ENCODE results near the gene PHC2.

The PHC2 gene

GRCh38 chr1:33300673-33301072 lies 130.2 kb downstream of the PHC2 start:
- peak; percentile 84 to 94 for DNase-seq (ENCODE audit: low read depth in 2 of 2)
- TF ChIP-seq, protein P1, sequence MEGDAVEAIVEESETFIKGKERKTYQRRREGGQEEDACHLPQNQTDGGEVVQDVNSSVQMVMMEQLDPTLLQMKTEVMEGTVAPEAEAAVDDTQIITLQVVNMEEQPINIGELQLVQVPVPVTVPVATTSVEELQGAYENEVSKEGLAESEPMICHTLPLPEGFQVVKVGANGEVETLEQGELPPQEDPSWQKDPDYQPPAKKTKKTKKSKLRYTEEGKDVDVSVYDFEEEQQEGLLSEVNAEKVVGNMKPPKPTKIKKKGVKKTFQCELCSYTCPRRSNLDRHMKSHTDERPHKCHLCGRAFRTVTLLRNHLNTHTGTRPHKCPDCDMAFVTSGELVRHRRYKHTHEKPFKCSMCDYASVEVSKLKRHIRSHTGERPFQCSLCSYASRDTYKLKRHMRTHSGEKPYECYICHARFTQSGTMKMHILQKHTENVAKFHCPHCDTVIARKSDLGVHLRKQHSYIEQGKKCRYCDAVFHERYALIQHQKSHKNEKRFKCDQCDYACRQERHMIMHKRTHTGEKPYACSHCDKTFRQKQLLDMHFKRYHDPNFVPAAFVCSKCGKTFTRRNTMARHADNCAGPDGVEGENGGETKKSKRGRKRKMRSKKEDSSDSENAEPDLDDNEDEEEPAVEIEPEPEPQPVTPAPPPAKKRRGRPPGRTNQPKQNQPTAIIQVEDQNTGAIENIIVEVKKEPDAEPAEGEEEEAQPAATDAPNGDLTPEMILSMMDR (IDR thresholded peaks at IDR 0.05; ENCODE audit: low read depth, low read length), result no peak
- H3K4me3 ChIP-seq (replicated peaks in 1 of 2; ENCODE audit: low read depth in 2 of 2, low read length in 2 of 2), result no peak overlapping the region

GRCh38 chr1:33299461-33300155 lies 131.3 kb downstream of the PHC2 start:
- no peak for DNase-seq (ENCODE audit: low read depth in 2 of 2)
- no peak overlapping the region for H3K4me3 ChIP-seq (replicated peaks in 1 of 2; ENCODE audit: low read depth in 2 of 2, low read length in 2 of 2)
- TF ChIP-seq, protein P1 (IDR thresholded peaks at IDR 0.05; ENCODE audit: low read depth, low read length), result no peak

DNA sequence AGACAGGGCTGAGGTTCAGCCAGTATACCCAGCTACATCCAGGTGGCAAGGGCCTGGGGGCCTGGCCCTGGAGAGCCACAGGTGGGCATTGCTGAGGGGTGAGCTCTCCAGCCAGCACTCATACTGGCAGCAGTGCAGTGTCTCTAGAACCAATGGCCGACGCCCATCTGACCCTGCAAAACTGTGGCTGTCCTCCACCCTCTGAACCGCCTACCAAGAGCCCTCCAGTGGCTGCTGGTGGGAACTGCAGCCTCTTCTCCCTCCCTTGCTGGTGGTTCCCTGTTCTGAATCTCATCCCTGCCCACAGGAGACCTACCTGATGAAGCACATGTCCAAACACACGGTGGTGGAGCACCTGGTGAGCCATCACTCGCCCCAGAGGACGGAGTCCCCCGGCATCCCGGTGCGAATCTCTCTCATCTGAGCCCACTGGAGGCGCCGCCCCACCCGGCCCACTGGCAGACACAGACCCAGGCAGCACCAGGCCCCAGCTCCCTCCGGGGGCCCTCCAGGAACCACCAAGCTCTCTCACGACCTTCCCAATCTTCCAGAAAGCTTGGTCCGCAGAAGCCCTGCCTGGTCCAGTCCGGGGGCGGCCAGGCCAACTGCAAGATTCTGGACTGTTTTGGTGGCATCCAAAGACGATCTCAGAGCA lies 132.1 kb downstream of the PHC2 start:
- no peak overlapping the region for H3K4me3 ChIP-seq (replicated peaks in 1 of 2; ENCODE audit: low read depth in 2 of 2, low read length in 2 of 2)
- TF ChIP-seq, protein P1 (IDR thresholded peaks at IDR 0.05; ENCODE audit: low read depth, low read length), result peak; percentile 96
- peak; percentile 73 to 75 for DNase-seq (ENCODE audit: low read depth in 2 of 2)

GRCh38 chr1:33297911-33298622 lies 132.8 kb downstream of the PHC2 start:
- no peak overlapping the region for H3K4me3 ChIP-seq (replicated peaks in 1 of 2; ENCODE audit: low read depth in 2 of 2, low read length in 2 of 2)
- TF ChIP-seq, protein P1 (IDR thresholded peaks at IDR 0.05; ENCODE audit: low read depth, low read length), result no peak
- DNase-seq (ENCODE audit: low read depth in 2 of 2), result no peak

- TF ChIP-seq, protein P1 (IDR thresholded peaks at IDR 0.05; ENCODE audit: low read depth, low read length), result no peak
- H3K4me3 ChIP-seq (replicated peaks in 1 of 2; ENCODE audit: low read depth in 2 of 2, low read length in 2 of 2), result no peak overlapping the region
- no peak for DNase-seq (ENCODE audit: low read depth in 2 of 2)
Measured at GRCh38 chr1:33296824-33297223, 134.1 kb downstream of the PHC2 start.

DNA sequence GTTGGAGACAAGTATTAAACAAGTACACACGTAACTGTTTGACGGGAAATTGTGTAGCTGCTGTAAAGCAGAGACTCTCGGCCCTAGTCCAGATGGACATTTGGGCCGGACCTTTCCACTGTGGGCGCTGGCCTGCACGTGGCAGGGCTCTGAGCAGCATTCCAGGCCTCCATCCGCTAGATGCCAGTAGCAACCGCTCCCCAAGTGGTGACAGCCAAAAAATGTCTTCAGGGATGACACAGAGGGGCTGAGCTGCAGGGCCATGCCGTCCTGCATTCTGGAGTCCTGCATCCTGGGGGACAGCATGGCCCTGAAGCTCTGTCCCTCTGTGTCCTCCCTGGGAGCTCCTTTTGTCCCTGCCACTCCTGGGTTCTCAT lies 134.8 kb downstream of the PHC2 start:
- H3K4me3 ChIP-seq (replicated peaks in 1 of 2; ENCODE audit: low read depth in 2 of 2, low read length in 2 of 2), result no peak overlapping the region
- no peak for DNase-seq (ENCODE audit: low read depth in 2 of 2)
- TF ChIP-seq, protein P1 (IDR thresholded peaks at IDR 0.05; ENCODE audit: low read depth, low read length), result no peak
